ENCODE results near the gene CSN3. TPM values are rescaled to one million over a fixed set of nuclear protein-coding genes. Genes with fewer than 3 reads are reported as not detected.

The CSN3 gene
- total RNA-seq, 1 donor = not detected

- no peak for DNase-seq (ENCODE audit: low read depth in 2 of 3, low spot score in 2 of 3)
Measured at GRCh38 chr4:70288651-70289050, 46.3 kb downstream of the CSN3 start.

- DNase-seq (ENCODE audit: low read depth in 2 of 3, low spot score in 2 of 3) = no peak
Measured at GRCh38 chr4:70291341-70291740, 48.9 kb downstream of the CSN3 start.

DNA sequence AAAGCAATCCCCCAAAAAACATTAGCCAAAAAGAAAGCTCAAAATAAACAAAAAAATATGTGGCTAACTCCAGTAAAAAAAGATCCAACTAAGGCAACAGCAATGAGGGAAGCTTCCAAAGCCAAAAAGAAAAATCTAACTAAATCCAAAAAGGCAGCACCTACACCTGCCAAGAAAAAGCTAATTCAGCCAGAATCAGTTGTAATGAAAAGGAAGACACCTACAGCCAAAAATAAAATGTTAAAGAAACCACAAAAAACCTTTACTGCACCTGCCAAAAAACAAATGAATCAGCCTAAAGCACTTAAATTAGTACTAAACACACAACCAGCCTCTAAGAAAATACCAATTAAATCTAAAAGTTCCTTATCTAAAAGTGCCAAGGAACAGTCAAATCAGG lies 55.2 kb downstream of the CSN3 start:
- no peak for DNase-seq (ENCODE audit: low read depth in 2 of 3, low spot score in 2 of 3)

DNA sequence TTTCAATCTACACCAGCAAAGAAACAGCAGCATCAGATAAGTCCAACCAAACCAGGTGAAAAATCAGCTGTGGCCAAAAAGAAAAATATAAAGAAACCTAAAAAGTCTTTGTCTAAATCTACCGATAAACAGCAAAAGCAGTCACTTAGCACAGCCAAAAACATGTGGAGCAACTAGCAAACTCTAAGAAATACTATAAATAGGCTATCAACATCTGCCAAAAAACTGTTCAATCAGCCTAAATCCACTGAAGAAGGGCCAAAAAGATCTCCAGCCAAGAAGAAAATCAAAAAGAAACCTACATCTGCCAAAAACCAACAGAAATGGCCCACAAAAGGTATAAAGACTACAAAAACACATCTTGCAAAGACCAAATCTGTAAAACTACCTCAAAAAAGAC lies 55.7 kb downstream of the CSN3 start:
- no peak for DNase-seq (ENCODE audit: low read depth in 2 of 3, low spot score in 2 of 3)

DNA sequence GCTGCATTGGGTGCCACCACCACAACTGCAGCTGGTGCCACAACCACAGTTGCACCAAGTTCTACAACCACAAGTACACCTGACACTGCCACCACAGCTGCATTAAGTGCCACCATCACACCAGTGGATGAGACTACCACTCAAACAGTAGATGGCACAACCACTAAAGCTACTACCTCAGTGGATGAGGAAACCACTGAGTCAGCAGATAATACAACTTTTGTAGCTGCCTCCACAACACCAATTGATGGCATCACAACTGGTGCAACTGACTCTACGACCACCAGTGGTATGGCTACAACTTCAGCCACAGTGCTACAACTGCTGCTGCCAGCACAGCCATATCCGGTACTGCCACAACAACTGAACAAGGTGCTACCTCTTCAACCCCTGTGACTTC lies 57.2 kb downstream of the CSN3 start:
- DNase-seq (ENCODE audit: low read depth in 2 of 3, low spot score in 2 of 3) = no peak

DNA sequence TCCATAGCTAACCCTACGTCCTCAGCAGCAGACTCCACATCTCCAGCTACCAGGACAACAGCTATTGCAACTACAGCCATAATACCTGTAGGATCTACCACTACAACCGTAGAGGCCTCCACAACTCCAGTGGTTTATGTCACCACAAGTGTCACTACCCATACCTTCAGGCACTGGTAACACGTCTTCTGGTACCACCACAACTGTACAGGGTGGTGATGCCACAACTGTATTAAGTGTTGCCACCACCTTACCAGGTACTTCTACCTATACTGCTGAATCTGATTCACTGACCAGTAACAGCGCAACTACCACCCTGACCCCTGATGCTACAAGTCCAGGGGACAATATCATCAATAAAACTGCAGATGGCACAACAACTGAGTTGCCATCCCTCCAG lies 57.8 kb downstream of the CSN3 start:
- no peak for DNase-seq (ENCODE audit: low read depth in 2 of 3, low spot score in 2 of 3)

Other genes starting within 250 kb of the CSN3 start
- not detected for gene STATH, start 246.6 kb upstream of the CSN3 start, total RNA-seq
- gene HTN3, start 214.1 kb upstream of the CSN3 start, total RNA-seq = not detected
- gene HTN1, start 192.2 kb upstream of the CSN3 start, total RNA-seq = not detected
- gene PRR27, start 88.4 kb upstream of the CSN3 start, total RNA-seq = under 0.01 TPM
- gene ODAM, start 46.9 kb upstream of the CSN3 start, total RNA-seq = not detected
- not detected for gene FDCSP, start 16.5 kb upstream of the CSN3 start, total RNA-seq
- gene CABS1, start 92.4 kb downstream of the CSN3 start, total RNA-seq = not detected
- gene SMR3A, start 118.2 kb downstream of the CSN3 start, total RNA-seq = not detected
- gene SMR3B, start 140.5 kb downstream of the CSN3 start, total RNA-seq = not detected
- not detected for gene OPRPN, start 155.3 kb downstream of the CSN3 start, total RNA-seq
- not detected for gene MUC7, start 229.6 kb downstream of the CSN3 start, total RNA-seq

Data from hematopoietic multipotent progenitor cell (in vitro differentiated cells).